ENCODE data around the gene SCNN1G.
A peak's percentile ranks its signal among the peaks of the same experiment; 100 is the strongest.

Gene SCNN1G

GRCh38 chr16:23160082-23160481 is 22.5 kb upstream of the SCNN1G start:
- H3K27ac Mint-ChIP-seq, result no peak overlapping the region
- H3K4me3 Mint-ChIP-seq, result no peak overlapping the region
- ATAC-seq (replicated peaks) (no peak), DNase-seq (no peak)
- H3K4me1 Mint-ChIP-seq (ENCODE audit: low read depth in 2 of 2), result peaks cover 0 to 4% of the 10 kb centered on the region in 2 donors
- peaks cover 53 to 83% of the 10 kb centered on the region in 2 donors for H3K27me3 Mint-ChIP-seq
- H3K9me3 Mint-ChIP-seq, result no peaks in the 10 kb centered on the region
- no peaks in the 10 kb centered on the region for H3K36me3 Mint-ChIP-seq (ENCODE audit: insufficient read depth)

GRCh38 chr16:23160574-23160973 is 22.0 kb upstream of the SCNN1G start:
- H3K27ac Mint-ChIP-seq, result no peak overlapping the region
- H3K4me3 Mint-ChIP-seq, result no peak overlapping the region
- H3K27me3 Mint-ChIP-seq, result peaks cover 51 to 83% of the 10 kb centered on the region in 2 donors
- DNase-seq (no peak), ATAC-seq (replicated peaks) (no peak)
- H3K36me3 Mint-ChIP-seq (ENCODE audit: insufficient read depth), result no peaks in the 10 kb centered on the region
- H3K4me1 Mint-ChIP-seq (ENCODE audit: low read depth in 2 of 2), result peaks cover 0 to 4% of the 10 kb centered on the region in 2 donors
- H3K9me3 Mint-ChIP-seq, result no peaks in the 10 kb centered on the region

GRCh38 chr16:23163921-23164320 is 18.6 kb upstream of the SCNN1G start:
- Mint-ChIP-seq H3K4me1 (ENCODE audit: low read depth in 2 of 2) (no peaks in the 10 kb centered on the region), H3K9me3 (no peaks in the 10 kb centered on the region), H3K36me3 (ENCODE audit: insufficient read depth) (no peaks in the 10 kb centered on the region), H3K27me3 (peaks cover 57 to 86% of the 10 kb centered on the region in 2 donors), H3K4me3 (no peak overlapping the region), H3K27ac (no peak overlapping the region)
- DNase-seq (no peak), ATAC-seq (replicated peaks) (no peak)

GRCh38 chr16:23164736-23165135 is 17.8 kb upstream of the SCNN1G start:
- Mint-ChIP-seq H3K4me3 (no peak overlapping the region), H3K36me3 (ENCODE audit: insufficient read depth) (no peaks in the 10 kb centered on the region), H3K27me3 (peaks cover 56 to 86% of the 10 kb centered on the region in 2 donors), H3K9me3 (no peaks in the 10 kb centered on the region), H3K27ac (no peak overlapping the region), H3K4me1 (ENCODE audit: low read depth in 2 of 2) (no peaks in the 10 kb centered on the region)
- ATAC-seq (replicated peaks) (no peak), DNase-seq (no peak)

GRCh38 chr16:23172583-23172982 is 10.0 kb upstream of the SCNN1G start:
- peaks cover 60 to 85% of the 10 kb centered on the region in 2 donors for H3K27me3 Mint-ChIP-seq
- no peak overlapping the region for H3K27ac Mint-ChIP-seq
- H3K9me3 Mint-ChIP-seq, result peaks cover 0 to 3% of the 10 kb centered on the region in 2 donors
- no peak overlapping the region for H3K4me3 Mint-ChIP-seq
- peaks cover 2% of the 10 kb centered on the region for H3K36me3 Mint-ChIP-seq (ENCODE audit: insufficient read depth)
- no peaks in the 10 kb centered on the region for H3K4me1 Mint-ChIP-seq (ENCODE audit: low read depth in 2 of 2)
- ATAC-seq (replicated peaks), result no peak
- DNase-seq, result no peak

- Mint-ChIP-seq H3K9me3 (peaks cover 0 to 3% of the 10 kb centered on the region in 2 donors), H3K4me1 (ENCODE audit: low read depth in 2 of 2) (no peaks in the 10 kb centered on the region), H3K36me3 (ENCODE audit: insufficient read depth) (peaks cover 2% of the 10 kb centered on the region), H3K27ac (no peak overlapping the region), H3K27me3 (peaks cover 63 to 89% of the 10 kb centered on the region in 2 donors), H3K4me3 (no peak overlapping the region)
- ATAC-seq (replicated peaks) (no peak), DNase-seq (no peak)
These were observed 9.6 kb upstream of the SCNN1G start for GRCh38 chr16:23172994-23173393.

- DNase-seq (no peak), ATAC-seq (replicated peaks) (no peak)
- Mint-ChIP-seq H3K36me3 (ENCODE audit: insufficient read depth) (peaks cover 2% of the 10 kb centered on the region), H3K4me3 (no peak overlapping the region), H3K27me3 (peaks cover 63 to 91% of the 10 kb centered on the region in 2 donors), H3K27ac (no peak overlapping the region), H3K4me1 (ENCODE audit: low read depth in 2 of 2) (no peaks in the 10 kb centered on the region), H3K9me3 (peaks cover 0 to 3% of the 10 kb centered on the region in 2 donors)
These were observed 7.9 kb upstream of the SCNN1G start for GRCh38 chr16:23174622-23175021.

GRCh38 chr16:23175651-23176050 is 6.9 kb upstream of the SCNN1G start:
- H3K9me3 Mint-ChIP-seq, result peaks cover 0 to 3% of the 10 kb centered on the region in 2 donors
- H3K4me3 Mint-ChIP-seq, result no peak overlapping the region
- no peak overlapping the region for H3K27ac Mint-ChIP-seq
- DNase-seq (no peak), ATAC-seq (replicated peaks) (no peak)
- H3K27me3 Mint-ChIP-seq, result peaks cover 59 to 88% of the 10 kb centered on the region in 2 donors
- H3K36me3 Mint-ChIP-seq (ENCODE audit: insufficient read depth), result peaks cover 2% of the 10 kb centered on the region
- H3K4me1 Mint-ChIP-seq (ENCODE audit: low read depth in 2 of 2), result no peaks in the 10 kb centered on the region

- Mint-ChIP-seq H3K27ac (peak overlapping the region in 1 of 2 donors; percentile 37), H3K27me3 (peaks cover 62 to 80% of the 10 kb centered on the region in 2 donors), H3K36me3 (ENCODE audit: insufficient read depth) (no peaks in the 10 kb centered on the region), H3K9me3 (no peaks in the 10 kb centered on the region), H3K4me1 (ENCODE audit: low read depth in 2 of 2) (peaks cover 8 to 11% of the 10 kb centered on the region in 2 donors), H3K4me3 (peak overlapping the region; percentile 62 to 81)
- ATAC-seq (replicated peaks) (no peak), DNase-seq (no peak)
These were observed 1.0 kb upstream of the SCNN1G start for GRCh38 chr16:23181506-23181905.

- peaks cover 58 to 80% of the 10 kb centered on the region in 2 donors for H3K27me3 Mint-ChIP-seq
These were observed 303 bp upstream of the SCNN1G start for GRCh38 chr16:23182206-23182678.

GRCh38 chr16:23183543-23183862 is 958 bp downstream of the SCNN1G start:
- no peaks in the 10 kb centered on the region for H3K36me3 Mint-ChIP-seq (ENCODE audit: insufficient read depth)
- H3K4me3 Mint-ChIP-seq, result peak overlapping the region in 1 of 2 donors; percentile 31
- peaks cover 10 to 11% of the 10 kb centered on the region in 2 donors for H3K4me1 Mint-ChIP-seq (ENCODE audit: low read depth in 2 of 2)
- no peak overlapping the region for H3K27ac Mint-ChIP-seq
- DNase-seq (no peak), ATAC-seq (replicated peaks) (no peak)
- no peaks in the 10 kb centered on the region for H3K9me3 Mint-ChIP-seq
- peaks cover 56 to 78% of the 10 kb centered on the region in 2 donors for H3K27me3 Mint-ChIP-seq

More at GRCh38 chr16:23182206-23182678, 303 bp upstream of the SCNN1G start:
- Mint-ChIP-seq H3K4me1 (ENCODE audit: low read depth in 2 of 2) (peaks cover 8 to 11% of the 10 kb centered on the region in 2 donors), H3K4me3 (peak overlapping the region; percentile 62 to 81), H3K36me3 (ENCODE audit: insufficient read depth) (no peaks in the 10 kb centered on the region), H3K27ac (peak overlapping the region in 1 of 2 donors; percentile 37), H3K9me3 (no peaks in the 10 kb centered on the region)
- peak; percentile 55 to 72 (median 63) for DNase-seq
- peak; percentile 98 for ATAC-seq (replicated peaks)

- ATAC-seq (replicated peaks) (no peak), DNase-seq (no peak)
- Mint-ChIP-seq H3K4me1 (ENCODE audit: low read depth in 2 of 2) (peaks cover 10 to 11% of the 10 kb centered on the region in 2 donors), H3K9me3 (no peaks in the 10 kb centered on the region), H3K36me3 (ENCODE audit: insufficient read depth) (no peaks in the 10 kb centered on the region), H3K4me3 (no peak overlapping the region), H3K27me3 (peaks cover 47 to 73% of the 10 kb centered on the region in 2 donors), H3K27ac (no peak overlapping the region)
These were observed 3.1 kb downstream of the SCNN1G start for GRCh38 chr16:23185656-23186055.

GRCh38 chr16:23186171-23186570 is 3.6 kb downstream of the SCNN1G start:
- no peaks in the 10 kb centered on the region for H3K36me3 Mint-ChIP-seq (ENCODE audit: insufficient read depth)
- H3K27ac Mint-ChIP-seq, result no peak overlapping the region
- H3K4me1 Mint-ChIP-seq (ENCODE audit: low read depth in 2 of 2), result peaks cover 10 to 11% of the 10 kb centered on the region in 2 donors
- DNase-seq (no peak), ATAC-seq (replicated peaks) (no peak)
- H3K27me3 Mint-ChIP-seq, result peaks cover 43 to 74% of the 10 kb centered on the region in 2 donors
- no peaks in the 10 kb centered on the region for H3K9me3 Mint-ChIP-seq
- H3K4me3 Mint-ChIP-seq, result no peak overlapping the region

GRCh38 chr16:23187341-23187740 is 4.8 kb downstream of the SCNN1G start:
- Mint-ChIP-seq H3K36me3 (ENCODE audit: insufficient read depth) (no peaks in the 10 kb centered on the region), H3K4me1 (ENCODE audit: low read depth in 2 of 2) (peaks cover under 1 to 2% of the 10 kb centered on the region in 2 donors)
- no peak for ATAC-seq (replicated peaks)

More at GRCh38 chr16:23187341-23187740, 4.8 kb downstream of the SCNN1G start:
- Mint-ChIP-seq H3K27ac (no peak overlapping the region), H3K4me3 (no peak overlapping the region), H3K27me3 (peaks cover 40 to 73% of the 10 kb centered on the region in 2 donors), H3K9me3 (no peaks in the 10 kb centered on the region)
- no peak for DNase-seq
